ENCODE data around the gene DNM3. TPM values are rescaled to one million over a fixed set of nuclear protein-coding genes. Genes with fewer than 3 reads are reported as not detected.

Gene DNM3
- polyA plus RNA-seq, 1 donor (not counting 4 experiments of a cell fraction or from before 2014, with no cell fraction given) = 2.0 TPM

- Histone ChIP-seq H3K27ac (ENCODE audit: control insufficient read depth, insufficient read depth, low read length) (peak overlapping the region; percentile 28), H3K79me2 (ENCODE audit: control insufficient read depth, insufficient read depth, low read length) (no peaks in the 10 kb centered on the region), H3K4me2 (ENCODE audit: control insufficient read depth, extremely low read depth, insufficient read depth, low read depth, low read length) (peak overlapping the region; percentile 4), H2AFZ (ENCODE audit: control insufficient read depth, low read length) (no peak overlapping the region), H3K9ac (ENCODE audit: control insufficient read depth, extremely low read depth, insufficient read depth, low read length) (no peak overlapping the region), H3K4me3 (ENCODE audit: control insufficient read depth in 2 of 3, extremely low read depth in 1 of 3, insufficient read depth in 2 of 3, low read depth in 1 of 3, low read length in 3 of 3) (no peak overlapping the region), H4K20me1 (ENCODE audit: control insufficient read depth, extremely low read depth, insufficient read depth, low read length) (no peaks in the 10 kb centered on the region), H3K27me3 (ENCODE audit: control insufficient read depth, extremely low read depth, insufficient read depth, low read length) (no peaks in the 10 kb centered on the region), H3K36me3 (ENCODE audit: control insufficient read depth in 2 of 2, extremely low read depth in 1 of 2, insufficient read depth in 2 of 2, low read length in 2 of 2) (no peaks in the 10 kb centered on the region), H3K9me1 (ENCODE audit: control insufficient read depth, extremely low read depth, insufficient read depth, low read length) (no peaks in the 10 kb centered on the region), H3K4me1 (ENCODE audit: control insufficient read depth, extremely low read depth, insufficient read depth, low read length) (no peaks in the 10 kb centered on the region), H3K9me3 (ENCODE audit: control insufficient read depth, low read depth, low read length) (no peaks in the 10 kb centered on the region)
- dilution Hi-C loops (cut with MboI; ENCODE audit: extremely low pct_ligation_motif_present, low sequenced_read_pairs) = no loop called here
- FAIRE-seq (peak; percentile 81), DNase-seq (ENCODE audit: low read depth, low spot score) (no peak)
- TF ChIP-seq EZH2 (IDR thresholded peaks at IDR 0.05; ENCODE audit: low read length) (no peak), CTCF (optimal IDR thresholded peaks at IDR 0.05 in 1 of 3, IDR thresholded peaks at IDR 0.05 in 1 of 3, conservative IDR thresholded peaks at IDR 0.05 in 1 of 3; ENCODE audit: extremely low read depth in 1 of 3, insufficient read depth in 2 of 3, low read length in 3 of 3) (no peak)
Observed at GRCh38 chr1:171877701-171878100, 36.4 kb downstream of the DNM3 start.

GRCh38 chr1:171879556-171879955 lies 38.3 kb downstream of the DNM3 start:
- Histone ChIP-seq H3K4me1 (ENCODE audit: control insufficient read depth, extremely low read depth, insufficient read depth, low read length) (peaks cover 4% of the 10 kb centered on the region), H3K27ac (ENCODE audit: control insufficient read depth, insufficient read depth, low read length) (no peak overlapping the region), H3K36me3 (ENCODE audit: control insufficient read depth in 2 of 2, extremely low read depth in 1 of 2, insufficient read depth in 2 of 2, low read length in 2 of 2) (no peaks in the 10 kb centered on the region), H3K79me2 (ENCODE audit: control insufficient read depth, insufficient read depth, low read length) (no peaks in the 10 kb centered on the region), H3K27me3 (ENCODE audit: control insufficient read depth, extremely low read depth, insufficient read depth, low read length) (no peaks in the 10 kb centered on the region), H3K9ac (ENCODE audit: control insufficient read depth, extremely low read depth, insufficient read depth, low read length) (no peak overlapping the region), H3K9me1 (ENCODE audit: control insufficient read depth, extremely low read depth, insufficient read depth, low read length) (no peaks in the 10 kb centered on the region), H3K4me3 (ENCODE audit: control insufficient read depth in 2 of 3, extremely low read depth in 1 of 3, insufficient read depth in 2 of 3, low read depth in 1 of 3, low read length in 3 of 3) (no peak overlapping the region), H3K4me2 (ENCODE audit: control insufficient read depth, extremely low read depth, insufficient read depth, low read depth, low read length) (no peak overlapping the region), H4K20me1 (ENCODE audit: control insufficient read depth, extremely low read depth, insufficient read depth, low read length) (no peaks in the 10 kb centered on the region), H2AFZ (ENCODE audit: control insufficient read depth, low read length) (no peak overlapping the region), H3K9me3 (ENCODE audit: control insufficient read depth, low read depth, low read length) (no peaks in the 10 kb centered on the region)
- FAIRE-seq = no peak
- dilution Hi-C loops (cut with MboI; ENCODE audit: extremely low pct_ligation_motif_present, low sequenced_read_pairs) = no loop called here
- DNase-seq (ENCODE audit: low read depth, low spot score) = no peak
- TF ChIP-seq CTCF (optimal IDR thresholded peaks at IDR 0.05 in 1 of 3, IDR thresholded peaks at IDR 0.05 in 1 of 3, conservative IDR thresholded peaks at IDR 0.05 in 1 of 3; ENCODE audit: extremely low read depth in 1 of 3, insufficient read depth in 2 of 3, low read length in 3 of 3) (no peak), EZH2 (IDR thresholded peaks at IDR 0.05; ENCODE audit: low read length) (no peak)
